Prostate gland (tissue), 2 donors: Measurements from ENCODE around the gene KCNS3.

Experiments used
- POLR2A ChIP-seq: fragments of 450-650 bp; IDR thresholded peaks from one replicate; pipeline ENCODE4 v1.6.1; 2016; ENCODE audit warnings: antibody characterized with exemption, mild to moderate bottlenecking
- POLR2AphosphoS5 ChIP-seq: sonication (generic); formaldehyde crosslinking; IDR thresholded peaks from one replicate; pipeline ENCODE4 v1.6.1; 2017; ENCODE audit warnings: antibody characterized with exemption
- TF ChIP-seq, protein P1 (sequence below), 4 experiments: fragments of 200-600 bp in 2 of 4; fragments of 450-650 bp in 2 of 4; sonication (generic) in 2 of 4; IDR thresholded peaks; 1 replicate in 3 of 4; 2 replicates in 1 of 4; pipeline ENCODE4 v1.5.1; 2016 to 2019; ENCODE audit warnings: antibody characterized with exemption in 4 of 4, mild to moderate bottlenecking in 2 of 4, moderate library complexity in 2 of 4

GRCh38 chr2:17940091-17940630 lies 61.7 kb downstream of the KCNS3 start:
- TF ChIP-seq, protein P1, sequence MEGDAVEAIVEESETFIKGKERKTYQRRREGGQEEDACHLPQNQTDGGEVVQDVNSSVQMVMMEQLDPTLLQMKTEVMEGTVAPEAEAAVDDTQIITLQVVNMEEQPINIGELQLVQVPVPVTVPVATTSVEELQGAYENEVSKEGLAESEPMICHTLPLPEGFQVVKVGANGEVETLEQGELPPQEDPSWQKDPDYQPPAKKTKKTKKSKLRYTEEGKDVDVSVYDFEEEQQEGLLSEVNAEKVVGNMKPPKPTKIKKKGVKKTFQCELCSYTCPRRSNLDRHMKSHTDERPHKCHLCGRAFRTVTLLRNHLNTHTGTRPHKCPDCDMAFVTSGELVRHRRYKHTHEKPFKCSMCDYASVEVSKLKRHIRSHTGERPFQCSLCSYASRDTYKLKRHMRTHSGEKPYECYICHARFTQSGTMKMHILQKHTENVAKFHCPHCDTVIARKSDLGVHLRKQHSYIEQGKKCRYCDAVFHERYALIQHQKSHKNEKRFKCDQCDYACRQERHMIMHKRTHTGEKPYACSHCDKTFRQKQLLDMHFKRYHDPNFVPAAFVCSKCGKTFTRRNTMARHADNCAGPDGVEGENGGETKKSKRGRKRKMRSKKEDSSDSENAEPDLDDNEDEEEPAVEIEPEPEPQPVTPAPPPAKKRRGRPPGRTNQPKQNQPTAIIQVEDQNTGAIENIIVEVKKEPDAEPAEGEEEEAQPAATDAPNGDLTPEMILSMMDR (IDR thresholded peaks at IDR 0.05): no peak
- TF ChIP-seq POLR2A: no peak
- no peak for TF ChIP-seq POLR2AphosphoS5
